Measurements from ENCODE around the gene UTP14C.
"Not testable (repeated sequence)": the region's sequence is repeated elsewhere in the genome, so short reads cannot be mapped to it uniquely, and the experiment has no call there.

Gene UTP14C

DNA sequence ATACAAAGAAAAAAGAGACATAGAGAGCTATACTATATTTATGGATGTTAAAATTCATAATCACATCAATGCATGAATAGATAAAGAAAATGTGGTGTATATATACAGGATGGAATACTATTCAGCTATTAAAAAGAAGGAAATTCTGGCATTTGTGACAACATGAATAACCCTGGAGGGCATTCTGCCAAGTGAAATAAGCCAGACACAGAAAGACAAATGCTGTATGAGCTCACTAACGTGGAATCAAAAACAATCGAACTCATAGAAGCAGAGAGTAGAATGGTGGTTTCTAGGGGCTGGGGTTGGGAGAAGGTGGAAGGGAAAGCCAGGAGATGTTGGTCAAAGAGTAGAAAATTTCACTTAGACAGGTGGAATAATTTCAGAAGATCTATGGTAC, 24.0 kb downstream of the UTP14C start:
- no peak for DNase-seq (ENCODE audit: low read depth in 2 of 2)

DNA sequence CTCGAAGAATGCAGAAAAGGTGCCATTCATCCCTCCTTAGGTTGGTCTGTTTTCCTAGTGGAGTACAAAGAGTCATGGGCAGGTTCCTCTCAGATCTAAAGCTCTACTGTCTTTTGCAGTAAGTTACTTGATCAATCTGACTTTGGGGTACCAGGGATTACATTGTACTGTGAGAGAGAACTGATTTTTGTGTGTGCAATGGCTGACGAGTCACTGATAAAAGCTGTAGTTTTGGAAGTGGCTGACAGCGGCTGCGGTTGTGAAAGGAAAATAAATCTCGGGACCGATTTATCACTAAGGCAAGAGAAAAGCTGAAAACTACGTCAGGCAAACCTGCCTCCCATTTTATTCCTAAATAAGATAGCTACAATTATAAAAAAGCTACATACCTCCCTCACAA, 26.9 kb downstream of the UTP14C start:
- no peak for DNase-seq (ENCODE audit: low read depth in 2 of 2)

DNA sequence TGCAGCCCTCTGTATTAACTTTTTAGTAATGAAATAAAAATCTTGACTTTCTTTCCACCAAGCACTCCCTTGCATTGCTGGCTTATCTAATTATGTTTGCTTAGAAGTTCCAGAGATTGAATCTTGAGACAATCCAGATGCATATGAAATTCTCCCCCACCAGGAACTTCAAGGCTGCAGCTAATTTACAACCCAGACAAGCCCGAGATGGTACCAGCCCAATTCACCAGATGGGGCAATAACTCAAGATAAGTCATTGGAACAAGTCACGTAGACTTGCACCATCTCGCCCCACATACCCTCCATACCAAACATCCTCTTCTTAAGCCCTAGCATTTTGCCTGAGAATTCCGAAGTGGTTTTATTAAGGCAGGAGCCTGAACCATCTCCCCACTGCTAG, 29.0 kb downstream of the UTP14C start:
- DNase-seq (ENCODE audit: low read depth in 2 of 2): no peak

DNA sequence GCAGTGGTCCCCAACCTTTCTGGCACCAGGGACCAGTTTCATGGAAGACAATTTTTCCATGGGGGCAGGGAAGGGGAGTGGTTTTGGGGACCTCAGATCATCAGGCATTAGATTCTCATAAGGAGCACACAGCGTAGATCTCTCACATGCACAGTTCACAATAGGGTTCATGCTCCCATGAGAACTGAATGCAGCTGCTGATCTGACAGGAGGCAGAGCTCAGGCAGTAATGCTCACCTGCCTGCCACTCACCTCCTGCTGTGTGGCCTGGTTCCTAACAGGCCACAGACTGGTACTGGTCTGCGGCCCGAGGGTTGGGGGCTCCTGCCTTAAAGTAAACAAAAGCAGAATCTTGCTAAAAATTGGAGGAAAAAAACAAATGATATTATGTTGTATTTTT, 36.6 kb downstream of the UTP14C start:
- DNase-seq (ENCODE audit: low read depth in 2 of 2): not testable (repeated sequence)

DNA sequence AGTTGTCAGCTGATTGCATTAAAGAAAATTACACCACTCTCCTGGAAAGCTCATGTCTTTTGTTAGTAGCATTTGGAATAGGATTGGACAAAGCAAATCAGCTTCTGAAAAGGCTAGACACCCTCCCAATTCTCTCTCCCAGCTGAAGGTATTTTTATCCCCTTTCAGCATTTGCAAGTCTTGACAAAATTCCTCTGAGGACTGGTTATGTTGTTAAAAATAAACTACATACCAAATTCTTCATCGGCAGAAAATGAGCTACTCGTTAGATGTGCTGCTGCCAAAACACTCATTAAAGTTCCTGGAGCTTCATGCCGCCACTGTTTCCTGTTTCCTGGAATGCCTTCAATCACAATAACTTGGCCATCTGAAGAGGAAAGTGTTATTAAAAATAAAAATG, 37.1 kb downstream of the UTP14C start:
- DNase-seq (ENCODE audit: low read depth in 2 of 2): no peak

DNA sequence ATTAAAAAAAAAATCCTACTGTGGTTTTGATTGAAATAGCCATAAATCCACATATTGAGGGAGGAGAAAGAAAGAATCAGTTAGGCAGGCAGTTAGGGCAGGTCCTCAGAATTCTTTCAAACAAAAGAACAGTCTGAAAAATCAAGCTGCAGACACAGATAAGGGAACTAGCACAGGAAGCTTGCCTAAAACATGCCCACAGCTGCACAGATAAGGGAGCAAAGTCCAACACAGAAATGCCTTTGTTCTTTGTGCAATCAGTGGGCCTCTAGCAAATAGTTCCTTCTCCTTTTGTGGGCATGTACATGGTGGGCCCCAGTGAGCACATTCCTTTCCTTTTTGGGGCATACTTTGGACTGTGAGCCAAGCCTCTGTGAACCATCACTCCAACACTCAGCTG, 42.7 kb downstream of the UTP14C start:
- no peak for DNase-seq (ENCODE audit: low read depth in 2 of 2)

DNA sequence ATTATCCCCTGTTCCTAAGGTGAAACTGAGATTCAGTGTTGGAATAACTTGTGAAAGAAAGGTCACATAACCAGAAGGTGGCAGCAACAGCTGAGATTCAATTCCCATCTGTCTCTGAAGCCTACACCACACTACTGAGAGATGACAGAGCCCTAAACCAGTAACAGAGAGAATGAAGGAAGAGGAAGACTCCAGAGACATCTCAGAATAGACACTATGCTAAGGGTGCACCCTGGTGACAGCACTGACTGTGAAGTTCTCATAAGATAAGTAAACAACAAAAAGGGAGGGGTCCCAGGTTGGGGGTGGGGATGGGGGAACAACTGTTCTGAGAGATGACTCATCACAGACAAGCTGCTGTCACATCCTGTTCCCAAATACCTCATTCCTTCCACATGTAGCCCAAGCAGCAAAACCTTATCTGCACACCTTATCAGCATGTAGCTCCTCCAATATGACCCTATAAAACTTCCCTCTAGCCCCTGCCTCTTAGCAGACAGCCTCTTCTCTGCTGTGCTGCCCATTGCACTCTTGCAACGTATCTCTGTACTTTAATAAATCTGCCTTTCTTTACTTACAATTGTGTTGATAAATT, 46.5 kb downstream of the UTP14C start:
- peak in 1 of 2 donors; percentile 1 for DNase-seq (ENCODE audit: low read depth in 2 of 2)
